Measurements from ENCODE around the gene NIPA2. TPM values are rescaled to one million over a fixed set of nuclear protein-coding genes. Genes with fewer than 3 reads are reported as not detected.
"Not testable (repeated sequence)": the region's sequence is repeated elsewhere in the genome, so short reads cannot be mapped to it uniquely, and the experiment has no call there.

Gene NIPA2
- total RNA-seq (2012; rRNA removed): 74.9 and 76.0 TPM in 2 replicates

- Histone ChIP-seq H3K4me2 (ENCODE audit: low read length) (peak within 1 kb of the TSS; percentile 91), H3K36me3 (ENCODE audit: insufficient read depth, low read length) (peaks cover 5% of the 10 kb centered on the region), H3K9ac (ENCODE audit: low read depth, low read length) (peak within 1 kb of the TSS; percentile 96), H3K27me3 (ENCODE audit: control insufficient read depth, insufficient read depth, low read length) (no peaks in the 10 kb centered on the region), H3K4me1 (ENCODE audit: control insufficient read depth, insufficient read depth, low read length) (peaks cover 7% of the 10 kb centered on the region), H3K9me3 (replicated peaks; ENCODE audit: low read length) (no peaks in the 10 kb centered on the region), H3K4me3 (ENCODE audit: low read length) (peak within 1 kb of the TSS; percentile 83)
These were observed at the start of gene NIPA2 for GRCh38 chr15:22838292-22839042. NIPA2 (plus strand) TSS chr15:22838666; CDS start chr15:22851732, 13,066 bp downstream.

- H3K36me3 ChIP-seq (ENCODE audit: insufficient read depth, low read length): no peaks in the 10 kb centered on the region
- H3K4me1 ChIP-seq (ENCODE audit: control insufficient read depth, insufficient read depth, low read length): no peaks in the 10 kb centered on the region
- H3K27me3 ChIP-seq (ENCODE audit: control insufficient read depth, insufficient read depth, low read length): no peaks in the 10 kb centered on the region
- H3K9ac ChIP-seq (ENCODE audit: low read depth, low read length): no peak overlapping the region
- H3K9me3 ChIP-seq (replicated peaks; ENCODE audit: low read length): no peaks in the 10 kb centered on the region
- no peak overlapping the region for H3K4me3 ChIP-seq (ENCODE audit: low read length)
- H3K4me2 ChIP-seq (ENCODE audit: low read length): no peak overlapping the region
These were observed 44.4 kb upstream of the NIPA2 start for GRCh38 chr15:22794063-22794462.

GRCh38 chr15:22794621-22795167 is 43.8 kb upstream of the NIPA2 start:
- Histone ChIP-seq H3K4me1 (ENCODE audit: control insufficient read depth, insufficient read depth, low read length) (no peaks in the 10 kb centered on the region), H3K4me2 (ENCODE audit: low read length) (no peak overlapping the region), H3K9me3 (replicated peaks; ENCODE audit: low read length) (no peaks in the 10 kb centered on the region), H3K36me3 (ENCODE audit: insufficient read depth, low read length) (no peaks in the 10 kb centered on the region), H3K27me3 (ENCODE audit: control insufficient read depth, insufficient read depth, low read length) (no peaks in the 10 kb centered on the region), H3K9ac (ENCODE audit: low read depth, low read length) (no peak overlapping the region), H3K4me3 (ENCODE audit: low read length) (no peak overlapping the region)

DNA sequence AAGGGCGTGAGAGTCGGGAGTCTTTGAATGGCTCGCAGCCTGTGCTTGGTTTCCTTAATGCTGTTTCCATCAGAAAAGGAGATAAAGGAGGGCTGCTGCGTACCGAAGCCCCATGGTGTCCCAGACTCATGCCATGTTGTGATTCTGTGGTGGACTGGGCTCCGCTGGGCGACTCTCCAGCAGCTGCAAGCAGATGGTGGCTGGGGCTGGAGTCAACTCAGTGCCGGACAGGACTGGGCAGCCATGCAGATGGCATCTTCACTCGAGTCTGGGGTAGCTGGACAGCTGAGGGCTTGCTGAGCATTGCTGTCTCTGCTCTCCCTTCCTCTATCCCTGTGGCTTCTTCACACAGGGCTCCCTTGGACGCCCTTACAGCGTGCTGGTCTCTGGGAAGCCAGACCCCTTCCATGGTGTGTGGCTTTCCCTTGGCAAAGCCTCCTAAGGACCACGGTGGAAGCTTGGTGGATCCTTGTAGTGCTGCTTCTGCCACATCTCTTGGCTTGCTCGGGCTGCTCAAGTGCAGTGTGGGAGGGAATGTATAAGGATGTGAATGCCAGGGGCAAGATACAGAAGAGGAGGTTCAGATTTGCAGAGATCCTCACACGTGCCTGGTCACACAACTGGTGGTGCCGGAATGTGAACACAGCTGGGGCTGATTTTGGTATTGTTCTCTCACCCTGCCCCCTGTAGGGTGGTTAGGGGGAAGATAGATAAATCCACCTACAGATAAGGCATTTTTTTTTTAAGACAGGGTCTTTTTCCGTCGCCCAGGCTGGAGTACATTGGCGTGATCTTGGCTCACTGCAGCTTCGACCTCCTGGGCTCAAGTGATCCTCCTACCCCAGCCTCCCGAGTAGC is 43.0 kb upstream of the NIPA2 start:
- Histone ChIP-seq H3K4me3 (ENCODE audit: low read length) (no peak overlapping the region), H3K36me3 (ENCODE audit: insufficient read depth, low read length) (no peaks in the 10 kb centered on the region), H3K27me3 (ENCODE audit: control insufficient read depth, insufficient read depth, low read length) (no peaks in the 10 kb centered on the region), H3K9me3 (replicated peaks; ENCODE audit: low read length) (no peaks in the 10 kb centered on the region), H3K9ac (ENCODE audit: low read depth, low read length) (no peak overlapping the region), H3K4me2 (ENCODE audit: low read length) (no peak overlapping the region), H3K4me1 (ENCODE audit: control insufficient read depth, insufficient read depth, low read length) (no peaks in the 10 kb centered on the region)

GRCh38 chr15:22796079-22796478 is 42.4 kb upstream of the NIPA2 start:
- no peak overlapping the region for H3K9ac ChIP-seq (ENCODE audit: low read depth, low read length)

DNA sequence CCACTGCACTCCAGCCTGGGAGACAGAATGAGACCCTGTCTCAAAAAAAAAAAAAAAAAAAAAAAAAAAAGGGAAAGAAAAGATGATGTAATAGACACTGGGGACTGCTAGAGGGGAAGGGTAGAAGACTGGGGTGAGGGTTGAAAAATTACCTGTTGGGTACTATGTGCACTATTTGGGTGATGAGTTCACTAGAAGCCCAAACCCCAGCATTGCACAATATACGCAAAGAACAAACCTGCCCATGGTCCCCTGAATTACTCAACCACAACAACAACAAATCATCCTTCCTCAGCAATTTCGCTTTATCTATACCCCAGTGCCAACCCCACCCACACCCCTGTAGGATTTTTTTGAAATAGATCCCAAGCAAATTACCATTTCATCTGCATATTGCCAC is 38.6 kb upstream of the NIPA2 start:
- Histone ChIP-seq H3K4me2 (ENCODE audit: low read length) (no peak overlapping the region), H3K36me3 (ENCODE audit: insufficient read depth, low read length) (no peaks in the 10 kb centered on the region), H3K9ac (ENCODE audit: low read depth, low read length) (no peak overlapping the region), H3K4me3 (ENCODE audit: low read length) (no peak overlapping the region), H3K27me3 (ENCODE audit: control insufficient read depth, insufficient read depth, low read length) (no peaks in the 10 kb centered on the region), H3K9me3 (replicated peaks; ENCODE audit: low read length) (no peaks in the 10 kb centered on the region), H3K4me1 (ENCODE audit: control insufficient read depth, insufficient read depth, low read length) (no peaks in the 10 kb centered on the region)

More at GRCh38 chr15:22796079-22796478, 42.4 kb upstream of the NIPA2 start:
- no peaks in the 10 kb centered on the region for H3K9me3 ChIP-seq (replicated peaks; ENCODE audit: low read length)
- no peaks in the 10 kb centered on the region for H3K27me3 ChIP-seq (ENCODE audit: control insufficient read depth, insufficient read depth, low read length)
- H3K4me1 ChIP-seq (ENCODE audit: control insufficient read depth, insufficient read depth, low read length): no peaks in the 10 kb centered on the region
- no peak overlapping the region for H3K4me3 ChIP-seq (ENCODE audit: low read length)
- H3K36me3 ChIP-seq (ENCODE audit: insufficient read depth, low read length): no peaks in the 10 kb centered on the region
- no peak overlapping the region for H3K4me2 ChIP-seq (ENCODE audit: low read length)

GRCh38 chr15:22803006-22803405 is 35.5 kb upstream of the NIPA2 start:
- H3K4me1 ChIP-seq (ENCODE audit: control insufficient read depth, insufficient read depth, low read length); H3K27me3 ChIP-seq (ENCODE audit: control insufficient read depth, insufficient read depth, low read length); H3K9me3 ChIP-seq (replicated peaks; ENCODE audit: low read length); H3K36me3 ChIP-seq (ENCODE audit: insufficient read depth, low read length); H3K4me2 ChIP-seq (ENCODE audit: low read length); H3K9ac ChIP-seq (ENCODE audit: low read depth, low read length); H3K4me3 ChIP-seq (ENCODE audit: low read length): not testable (repeated sequence)

DNA sequence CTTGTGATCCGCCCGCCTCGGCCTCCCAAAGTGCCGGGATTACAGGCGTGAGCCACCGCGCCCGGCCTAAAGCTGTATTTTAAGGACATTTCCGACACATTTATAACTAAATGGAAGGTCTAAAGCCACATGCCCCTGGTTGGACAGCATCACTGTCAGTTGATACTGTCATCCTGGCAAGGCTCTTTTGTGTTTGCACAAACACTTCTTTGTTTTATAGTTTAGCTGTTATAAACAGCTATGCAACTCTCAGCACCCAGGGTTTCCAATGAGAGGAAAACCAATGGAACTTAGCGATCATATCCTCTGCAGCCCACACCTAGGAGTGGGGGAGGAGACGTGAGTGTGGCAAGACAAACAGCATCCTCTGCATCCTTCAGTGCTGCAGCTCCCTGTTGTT is 32.3 kb upstream of the NIPA2 start:
- Histone ChIP-seq H3K9me3 (replicated peaks; ENCODE audit: low read length) (no peaks in the 10 kb centered on the region), H3K4me2 (ENCODE audit: low read length) (no peak overlapping the region), H3K4me3 (ENCODE audit: low read length) (no peak overlapping the region), H3K4me1 (ENCODE audit: control insufficient read depth, insufficient read depth, low read length) (no peaks in the 10 kb centered on the region), H3K27me3 (ENCODE audit: control insufficient read depth, insufficient read depth, low read length) (no peaks in the 10 kb centered on the region), H3K9ac (ENCODE audit: low read depth, low read length) (no peak overlapping the region), H3K36me3 (ENCODE audit: insufficient read depth, low read length) (no peaks in the 10 kb centered on the region)

DNA sequence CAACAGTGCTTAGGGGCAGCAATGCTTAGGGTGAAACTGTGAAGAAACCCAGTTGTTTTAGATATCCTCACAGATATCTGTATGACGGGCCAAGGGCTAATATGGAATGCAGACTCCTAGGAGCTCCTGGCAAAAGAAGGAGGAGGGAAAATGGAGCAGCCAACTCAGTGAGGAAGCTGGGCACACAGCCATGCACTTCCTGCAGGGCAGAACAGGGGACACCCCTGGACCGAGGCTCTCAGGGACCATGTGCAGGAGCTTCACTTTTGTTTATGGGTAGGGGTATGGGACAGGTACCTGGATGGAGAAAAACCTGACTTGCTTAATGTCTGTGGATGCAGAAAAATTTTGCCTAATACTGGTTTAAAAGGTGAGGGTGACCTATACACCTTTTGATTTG is 31.8 kb upstream of the NIPA2 start:
- no peaks in the 10 kb centered on the region for H3K36me3 ChIP-seq (ENCODE audit: insufficient read depth, low read length)
- H3K4me3 ChIP-seq (ENCODE audit: low read length): no peak overlapping the region
- H3K27me3 ChIP-seq (ENCODE audit: control insufficient read depth, insufficient read depth, low read length): no peaks in the 10 kb centered on the region
- no peak overlapping the region for H3K4me2 ChIP-seq (ENCODE audit: low read length)
- no peak overlapping the region for H3K9ac ChIP-seq (ENCODE audit: low read depth, low read length)
- no peaks in the 10 kb centered on the region for H3K4me1 ChIP-seq (ENCODE audit: control insufficient read depth, insufficient read depth, low read length)
- H3K9me3 ChIP-seq (replicated peaks; ENCODE audit: low read length): no peaks in the 10 kb centered on the region

DNA sequence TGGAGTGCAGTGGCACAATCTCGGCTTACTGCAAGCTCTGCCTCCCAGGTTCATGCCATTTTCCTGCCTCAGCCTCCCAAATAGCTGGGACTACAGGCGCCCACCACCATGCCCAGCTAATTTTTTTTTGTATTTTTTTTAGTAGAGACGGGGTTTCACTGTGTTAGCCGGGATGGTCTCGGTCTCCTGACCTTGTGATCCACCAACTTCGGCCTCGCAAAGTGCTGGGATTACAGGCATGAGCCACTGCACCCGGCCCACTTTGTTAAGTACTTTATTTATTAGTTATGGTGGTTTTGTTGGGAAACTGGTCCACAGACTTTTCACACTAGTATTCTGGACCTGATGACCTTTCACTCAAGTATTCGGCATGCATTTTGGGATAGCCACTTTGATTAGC is 30.6 kb upstream of the NIPA2 start:
- not testable (repeated sequence) for H3K9ac ChIP-seq (ENCODE audit: low read depth, low read length); H3K4me1 ChIP-seq (ENCODE audit: control insufficient read depth, insufficient read depth, low read length); H3K27me3 ChIP-seq (ENCODE audit: control insufficient read depth, insufficient read depth, low read length); H3K36me3 ChIP-seq (ENCODE audit: insufficient read depth, low read length); H3K4me2 ChIP-seq (ENCODE audit: low read length); H3K9me3 ChIP-seq (replicated peaks; ENCODE audit: low read length); H3K4me3 ChIP-seq (ENCODE audit: low read length)

DNA sequence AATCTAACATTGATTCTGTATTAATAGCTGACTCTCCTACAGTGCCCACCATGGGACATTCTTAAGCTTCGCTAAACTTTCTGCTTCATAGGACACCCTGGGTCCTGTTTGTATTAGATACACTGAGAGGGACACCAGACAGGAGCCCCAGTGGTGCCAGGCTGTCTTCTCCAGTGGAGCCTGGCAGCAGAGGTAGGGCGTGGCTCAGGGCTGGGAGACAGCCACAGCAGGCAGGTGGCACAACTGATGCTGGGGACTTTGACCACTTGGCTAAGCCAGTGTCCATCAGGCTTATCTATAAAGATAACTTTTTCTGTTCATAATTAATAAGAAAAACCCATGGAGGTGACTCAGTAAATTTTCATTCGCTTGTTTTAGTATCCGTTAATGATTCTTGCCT is 30.2 kb upstream of the NIPA2 start:
- H3K36me3 ChIP-seq (ENCODE audit: insufficient read depth, low read length): no peaks in the 10 kb centered on the region
- no peak overlapping the region for H3K9ac ChIP-seq (ENCODE audit: low read depth, low read length)
- H3K4me1 ChIP-seq (ENCODE audit: control insufficient read depth, insufficient read depth, low read length): no peaks in the 10 kb centered on the region
- no peak overlapping the region for H3K4me3 ChIP-seq (ENCODE audit: low read length)
- H3K9me3 ChIP-seq (replicated peaks; ENCODE audit: low read length): no peaks in the 10 kb centered on the region
- H3K4me2 ChIP-seq (ENCODE audit: low read length): no peak overlapping the region
- no peaks in the 10 kb centered on the region for H3K27me3 ChIP-seq (ENCODE audit: control insufficient read depth, insufficient read depth, low read length)

Measured in skeletal muscle satellite cell (primary cell).